Tibial artery (tissue), 4 donors: Measurements from ENCODE around the gene RMND5A.
"Not testable (repeated sequence)": the region's sequence is repeated elsewhere in the genome, so short reads cannot be mapped to it uniquely, and the experiment has no call there.

Source experiments
- DNase-seq, 2 donors: peaks; one replicate each; pipeline ENCODE4 v3.0.0-alpha.2; 2019
- H3K27ac ChIP-seq, 2 donors: fragments of 200-600 bp; sonication (generic) in 1 of 2; 1 replicate in 1 of 2; 2 replicates in 1 of 2; pipeline ENCODE4 v1.5.1; 2018 to 2019; ENCODE audit warnings: mild to moderate bottlenecking in 1 of 2
- H3K27me3 ChIP-seq, 2 donors: fragments of 200-600 bp; sonication (generic) in 1 of 2; one replicate each; pipeline versions ENCODE4 v1.5.1 to v1.6.0; 2016 to 2019
- H3K36me3 ChIP-seq, 3 donors: fragments of 200-600 bp; sonication (generic) in 2 of 3; one replicate each; pipeline ENCODE4 v1.5.1; 2016 to 2019; ENCODE audit warnings: mild to moderate bottlenecking in 2 of 3
- H3K4me1 ChIP-seq, 4 donors: fragments of 200-600 bp; sonication (generic) in 2 of 4; 1 replicate in 3 of 4; 2 replicates in 1 of 4; pipeline ENCODE4 v1.5.1; 2016 to 2019
- H3K4me3 ChIP-seq, 2 donors: fragments of 200-600 bp; sonication (generic) in 1 of 2; 1 replicate in 1 of 2; 2 replicates in 1 of 2; pipeline ENCODE4 v1.5.1; 2018 to 2019; ENCODE audit warnings: mild to moderate bottlenecking in 2 of 2
- H3K9me3 ChIP-seq, 3 donors: fragments of 200-600 bp; sonication (generic) in 1 of 3; one replicate each; pipeline ENCODE4 v1.5.1; 2016 to 2019
- CTCF ChIP-seq, 2 experiments: fragments of 200-600 bp in 1 of 2; fragments of 450-650 bp in 1 of 2; IDR thresholded peaks; one replicate each; pipeline ENCODE4 v1.5.1; 2017 to 2019; ENCODE audit warnings: antibody characterized with exemption in 2 of 2, mild to moderate bottlenecking in 1 of 2, moderate library complexity in 1 of 2
- intact Hi-C: fragments of 100-400 bp; cut with DNase I; formaldehyde crosslinking; loops from one replicate; pipeline ENCODE4 v1.15.0; 2023; ENCODE audit warnings: low total_unique reads

Gene RMND5A, protein sequence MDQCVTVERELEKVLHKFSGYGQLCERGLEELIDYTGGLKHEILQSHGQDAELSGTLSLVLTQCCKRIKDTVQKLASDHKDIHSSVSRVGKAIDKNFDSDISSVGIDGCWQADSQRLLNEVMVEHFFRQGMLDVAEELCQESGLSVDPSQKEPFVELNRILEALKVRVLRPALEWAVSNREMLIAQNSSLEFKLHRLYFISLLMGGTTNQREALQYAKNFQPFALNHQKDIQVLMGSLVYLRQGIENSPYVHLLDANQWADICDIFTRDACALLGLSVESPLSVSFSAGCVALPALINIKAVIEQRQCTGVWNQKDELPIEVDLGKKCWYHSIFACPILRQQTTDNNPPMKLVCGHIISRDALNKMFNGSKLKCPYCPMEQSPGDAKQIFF

GRCh38 chr2:86719637-86720539 lies at the start of gene RMND5A:
RMND5A (plus strand) TSS chr2:86720291; CDS start chr2:86720668, 377 bp downstream.
- intact Hi-C loops = not testable (repeated sequence)

GRCh38 chr2:86671337-86671981 lies 48.6 kb upstream of the RMND5A start:
- Histone ChIP-seq H3K4me1 (peaks cover 0 to 7% (median 2%) of the 10 kb centered on the region in 4 donors), H3K36me3 (no peaks in the 10 kb centered on the region), H3K27me3 (no peaks in the 10 kb centered on the region), H3K27ac (no peak overlapping the region), H3K4me3 (no peak overlapping the region), H3K9me3 (no peaks in the 10 kb centered on the region)
- DNase-seq = no peak
- no peak for TF ChIP-seq CTCF (IDR thresholded peaks at IDR 0.05)
- intact Hi-C loops = no loop called here

More at GRCh38 chr2:86719637-86720539, at the start of gene RMND5A:
- peak within 1 kb of the TSS; percentile 84 to 88 for H3K27ac ChIP-seq
- H3K4me1 ChIP-seq, H3K36me3 ChIP-seq, H3K27me3 ChIP-seq, H3K9me3 ChIP-seq: not testable (repeated sequence)
- peak; percentile 90 to 97 for DNase-seq
- H3K4me3 ChIP-seq = peak within 1 kb of the TSS; percentile 63 to 80

DNA sequence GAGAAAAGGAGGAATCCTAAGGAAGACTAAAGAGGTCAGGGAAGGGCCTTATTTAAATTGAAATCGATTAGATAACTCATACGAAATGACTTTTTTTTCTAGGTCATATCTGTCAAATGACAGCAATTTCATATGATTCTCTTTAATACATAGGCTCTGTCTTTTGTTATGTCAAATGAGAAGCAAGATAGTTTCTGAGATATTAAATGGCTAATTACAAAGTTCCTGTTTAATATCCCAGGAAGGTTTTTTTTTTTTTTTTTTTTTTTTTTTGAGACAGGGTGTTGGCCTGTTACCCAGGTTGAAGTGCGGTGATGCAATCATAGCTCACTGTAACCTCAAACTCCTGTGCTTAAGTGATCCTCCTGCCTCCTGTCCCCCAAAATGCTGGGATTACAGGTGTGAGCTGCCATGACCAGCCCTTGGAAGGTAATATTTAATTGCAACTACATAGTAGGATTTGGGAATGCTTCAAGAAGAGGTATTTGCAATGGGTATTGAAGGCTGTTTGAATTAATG lies 48.0 kb upstream of the RMND5A start:
- intact Hi-C loops = no loop called here
- no peak overlapping the region for H3K27ac ChIP-seq
- no peak for DNase-seq
- no peaks in the 10 kb centered on the region for H3K36me3 ChIP-seq
- H3K4me1 ChIP-seq = peaks cover 0 to 7% (median 2%) of the 10 kb centered on the region in 4 donors
- H3K27me3 ChIP-seq = no peaks in the 10 kb centered on the region
- H3K4me3 ChIP-seq = no peak overlapping the region
- no peak for TF ChIP-seq CTCF (IDR thresholded peaks at IDR 0.05)
- H3K9me3 ChIP-seq = no peaks in the 10 kb centered on the region

DNA sequence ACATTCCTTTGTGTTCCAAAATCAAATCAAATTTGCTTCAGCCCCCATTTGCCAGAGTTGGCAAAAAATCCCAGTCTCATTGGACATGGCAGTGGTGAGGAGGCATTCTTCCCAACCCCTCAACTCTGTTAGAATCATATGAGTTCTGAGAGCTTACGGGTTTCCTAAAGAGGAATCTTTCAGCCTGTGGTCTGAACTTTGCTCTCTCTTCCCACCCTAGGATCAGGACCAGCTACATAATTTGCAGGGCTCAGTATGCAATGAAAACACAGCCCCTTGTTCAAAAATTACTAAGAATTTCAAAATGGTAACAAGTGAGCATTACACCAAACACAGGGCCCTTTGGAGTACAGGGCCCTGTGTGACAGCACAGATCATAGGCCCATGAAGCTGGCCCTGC lies 47.1 kb upstream of the RMND5A start:
- intact Hi-C loops = no loop called here
- H3K9me3 ChIP-seq = no peaks in the 10 kb centered on the region
- H3K27ac ChIP-seq = no peak overlapping the region
- no peaks in the 10 kb centered on the region for H3K36me3 ChIP-seq
- no peak for TF ChIP-seq CTCF (IDR thresholded peaks at IDR 0.05)
- H3K27me3 ChIP-seq = no peaks in the 10 kb centered on the region
- H3K4me1 ChIP-seq = peaks cover 0 to 7% (median 2%) of the 10 kb centered on the region in 4 donors
- no peak for DNase-seq
- no peak overlapping the region for H3K4me3 ChIP-seq

DNA sequence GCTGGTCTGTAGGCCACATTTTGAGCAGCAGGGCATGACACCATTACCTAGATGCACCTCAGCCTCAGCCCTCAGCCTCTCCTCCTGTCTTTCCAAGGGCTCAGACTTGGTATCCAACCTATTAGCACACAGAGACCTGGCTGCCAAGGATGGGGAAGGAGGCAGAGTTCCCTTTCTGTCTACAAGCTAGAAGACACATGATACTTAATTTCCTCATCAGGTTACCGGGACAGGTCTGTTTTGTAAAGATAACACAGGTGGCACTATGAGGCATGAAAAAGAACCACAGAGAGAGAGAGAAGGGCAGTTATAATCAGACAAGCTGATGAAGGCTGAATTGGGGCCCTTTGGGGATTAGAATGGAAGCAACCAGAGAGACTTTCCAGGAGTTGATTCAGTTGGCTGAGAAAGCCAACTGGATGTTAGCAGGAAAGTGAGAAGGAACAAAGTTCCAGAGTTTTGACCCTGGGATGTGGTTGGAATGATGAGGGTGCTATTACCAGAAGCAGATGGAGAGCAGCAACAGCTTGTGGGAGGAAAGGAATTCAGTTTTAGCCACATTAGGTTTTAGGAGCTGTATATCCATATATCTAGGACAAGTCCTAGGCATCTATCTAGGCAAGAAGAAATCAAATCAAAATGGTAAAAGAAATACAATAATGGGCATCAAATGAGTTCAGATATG lies 46.0 kb upstream of the RMND5A start:
- TF ChIP-seq CTCF (IDR thresholded peaks at IDR 0.05) = no peak
- H3K4me1 ChIP-seq = peaks cover 0 to 7% (median 2%) of the 10 kb centered on the region in 4 donors

More for the DNA sequence above, 46.0 kb upstream of the RMND5A start:
- no peaks in the 10 kb centered on the region for H3K27me3 ChIP-seq
- no peak for DNase-seq
- no peak overlapping the region for H3K4me3 ChIP-seq
- intact Hi-C loops = no loop called here
- H3K9me3 ChIP-seq = no peaks in the 10 kb centered on the region
- no peaks in the 10 kb centered on the region for H3K36me3 ChIP-seq
- H3K27ac ChIP-seq = no peak overlapping the region
